HG02642 (cell line): Measurements from ENCODE around the gene SSTR3.

ENCODE experiments used
- ATAC-seq: cut with Tn5 transposase; IDR thresholded peaks from one replicate; pipeline ENCODE4 v1.9.1; 2021; ENCODE audit warnings: mild to moderate bottlenecking; ENCODE audit not compliant: unreplicated experiment, poor library complexity

SSTR3 gene

GRCh38 chr22:37198258-37199102, 13.8 kb downstream of the SSTR3 start:
- peak; percentile 32 for ATAC-seq

- no peak for ATAC-seq
Observed at GRCh38 chr22:37197451-37198257, 14.6 kb downstream of the SSTR3 start.

- ATAC-seq, result no peak
Observed at GRCh38 chr22:37196539-37197450, 15.5 kb downstream of the SSTR3 start.

- no peak for ATAC-seq
Observed at GRCh38 chr22:37195921-37196320, 16.4 kb downstream of the SSTR3 start.

- no peak for ATAC-seq
Observed at GRCh38 chr22:37194750-37195149, 17.5 kb downstream of the SSTR3 start.

- ATAC-seq, result no peak
Observed at GRCh38 chr22:37193629-37194191, 18.6 kb downstream of the SSTR3 start.

GRCh38 chr22:37192741-37193140, 19.5 kb downstream of the SSTR3 start:
- no peak for ATAC-seq

GRCh38 chr22:37192204-37192603, 20.1 kb downstream of the SSTR3 start:
- ATAC-seq, result no peak

- ATAC-seq, result no peak
Observed at GRCh38 chr22:37190262-37190780, 22.0 kb downstream of the SSTR3 start.

GRCh38 chr22:37188901-37189466, 23.3 kb downstream of the SSTR3 start:
- ATAC-seq, result no peak

- no peak for ATAC-seq
Observed at GRCh38 chr22:37187891-37188761, 24.2 kb downstream of the SSTR3 start, which contains the start of gene C1QTNF6. Gene C1QTNF6 (minus strand): TSS chr22:37188247. CDS start chr22:37188213, 34 bp downstream.

- ATAC-seq, result no peak
Observed at GRCh38 chr22:37187552-37187890, 24.8 kb downstream of the SSTR3 start.

GRCh38 chr22:37186997-37187522, 25.2 kb downstream of the SSTR3 start:
- ATAC-seq, result no peak

- no peak for ATAC-seq
Observed at GRCh38 chr22:37186228-37186996, 25.9 kb downstream of the SSTR3 start.

GRCh38 chr22:37185646-37186227, 26.5 kb downstream of the SSTR3 start:
- ATAC-seq, result no peak

GRCh38 chr22:37184816-37185541, 27.3 kb downstream of the SSTR3 start:
- ATAC-seq, result no peak

- no peak for ATAC-seq
Observed at GRCh38 chr22:37184380-37184755, 27.9 kb downstream of the SSTR3 start.
